Cardiac fibroblast (primary cell): ENCODE data around the gene DIP2B.
A peak's percentile ranks its signal among the peaks of the same experiment; 100 is the strongest.

ENCODE experiments used
- DNase-seq, 2 donors: peaks; one replicate each; pipeline versions ENCODE4 v3.0.0 to v3.0.0-alpha.2; 2010; ENCODE audit warnings: low read depth in 2 of 2
- H3K4me3 ChIP-seq, 2 donors: replicated peaks in 1 of 2; 1 replicate in 1 of 2; 2 replicates in 1 of 2; pipeline ENCODE4 v1.5.1; 2011; ENCODE audit warnings: low read depth in 2 of 2, low read length in 2 of 2, mild to moderate bottlenecking in 2 of 2, moderate library complexity in 1 of 2
- TF ChIP-seq, protein P1 (sequence below): IDR thresholded peaks from one replicate; pipeline ENCODE4 v1.5.1; 2011; ENCODE audit warnings: low read depth, mild to moderate bottlenecking, low read length, inconsistent platforms

DIP2B gene

DNA sequence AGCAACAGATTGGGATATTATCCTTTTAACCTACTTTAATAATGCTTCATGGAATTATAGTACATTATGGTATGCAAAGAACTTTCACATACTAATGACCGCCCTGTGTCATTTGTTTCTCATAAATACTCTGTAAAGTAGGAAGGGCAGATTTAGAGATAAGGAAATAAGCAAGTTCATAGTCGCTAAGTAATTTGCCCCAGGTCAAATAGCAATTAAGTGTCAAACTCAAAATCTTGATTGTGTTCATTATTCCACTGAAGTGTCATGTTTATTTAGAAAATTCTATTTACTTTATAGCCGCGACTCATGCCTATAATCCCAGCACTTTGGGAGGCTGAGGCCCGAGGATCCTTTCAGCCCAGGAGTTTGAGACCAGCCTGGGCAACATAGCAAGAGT is 160.4 kb downstream of the DIP2B start:
- TF ChIP-seq, protein P1, sequence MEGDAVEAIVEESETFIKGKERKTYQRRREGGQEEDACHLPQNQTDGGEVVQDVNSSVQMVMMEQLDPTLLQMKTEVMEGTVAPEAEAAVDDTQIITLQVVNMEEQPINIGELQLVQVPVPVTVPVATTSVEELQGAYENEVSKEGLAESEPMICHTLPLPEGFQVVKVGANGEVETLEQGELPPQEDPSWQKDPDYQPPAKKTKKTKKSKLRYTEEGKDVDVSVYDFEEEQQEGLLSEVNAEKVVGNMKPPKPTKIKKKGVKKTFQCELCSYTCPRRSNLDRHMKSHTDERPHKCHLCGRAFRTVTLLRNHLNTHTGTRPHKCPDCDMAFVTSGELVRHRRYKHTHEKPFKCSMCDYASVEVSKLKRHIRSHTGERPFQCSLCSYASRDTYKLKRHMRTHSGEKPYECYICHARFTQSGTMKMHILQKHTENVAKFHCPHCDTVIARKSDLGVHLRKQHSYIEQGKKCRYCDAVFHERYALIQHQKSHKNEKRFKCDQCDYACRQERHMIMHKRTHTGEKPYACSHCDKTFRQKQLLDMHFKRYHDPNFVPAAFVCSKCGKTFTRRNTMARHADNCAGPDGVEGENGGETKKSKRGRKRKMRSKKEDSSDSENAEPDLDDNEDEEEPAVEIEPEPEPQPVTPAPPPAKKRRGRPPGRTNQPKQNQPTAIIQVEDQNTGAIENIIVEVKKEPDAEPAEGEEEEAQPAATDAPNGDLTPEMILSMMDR = no peak
- no peak overlapping the region for H3K4me3 ChIP-seq
- no peak for DNase-seq

DNA sequence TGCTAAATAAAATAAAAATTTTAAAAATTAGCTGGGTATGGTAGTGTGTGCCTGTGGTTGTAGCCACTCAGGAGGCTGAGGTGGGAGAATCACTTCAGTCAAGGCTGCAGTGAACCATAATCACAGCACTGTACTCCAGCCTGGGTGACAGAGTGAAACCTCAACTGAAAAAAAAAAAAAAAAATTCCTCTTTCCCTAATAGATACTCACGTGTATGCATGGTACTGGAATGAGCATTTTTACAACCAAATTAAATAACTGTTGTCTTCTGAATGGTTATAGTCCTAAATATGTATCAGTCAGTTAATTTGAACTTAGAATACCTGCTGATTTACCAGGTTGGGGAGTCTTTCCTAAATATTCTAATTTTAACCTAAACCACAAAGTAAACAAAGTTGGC is 160.8 kb downstream of the DIP2B start:
- TF ChIP-seq, protein P1 = no peak
- no peak for DNase-seq
- no peak overlapping the region for H3K4me3 ChIP-seq

DNA sequence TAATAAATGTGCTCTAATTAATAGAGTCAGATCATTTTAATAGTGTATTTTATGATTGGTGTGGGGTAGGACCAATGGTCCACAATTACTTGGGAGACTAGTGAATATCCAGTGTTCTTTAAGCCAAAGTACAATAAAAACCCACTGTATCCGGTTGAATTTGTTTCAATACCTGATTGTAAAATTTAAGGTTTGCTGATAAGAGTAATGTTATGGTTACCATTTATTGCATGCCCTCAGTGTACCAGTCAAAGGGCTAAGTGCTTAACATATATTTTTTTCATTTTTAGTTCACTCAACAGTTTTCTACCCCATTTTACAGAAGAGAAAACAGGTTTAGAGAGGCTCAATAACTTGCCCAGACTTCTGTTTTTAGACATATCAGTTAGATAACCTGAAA is 161.2 kb downstream of the DIP2B start:
- no peak for DNase-seq
- no peak overlapping the region for H3K4me3 ChIP-seq
- TF ChIP-seq, protein P1 = no peak

DNA sequence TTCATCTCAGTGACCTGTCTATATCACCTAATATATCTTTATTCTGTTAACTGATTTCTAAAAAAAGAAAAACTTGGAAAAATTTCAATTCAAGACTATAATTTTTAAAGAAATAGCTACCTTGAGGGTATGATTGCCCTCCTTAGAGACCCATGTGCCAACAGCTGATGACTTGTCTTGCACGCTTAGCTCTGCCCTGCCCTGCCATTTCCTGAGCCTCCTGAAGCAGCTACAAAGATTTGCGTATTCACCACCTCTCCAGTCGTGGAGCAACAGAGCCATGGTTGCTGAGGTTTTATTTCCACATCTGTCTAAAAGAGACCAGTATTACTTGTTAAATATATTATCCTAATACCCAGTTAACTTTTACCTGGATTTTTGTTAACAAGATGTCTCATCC is 167.4 kb downstream of the DIP2B start:
- no peak overlapping the region for H3K4me3 ChIP-seq
- DNase-seq = no peak
- TF ChIP-seq, protein P1 = no peak

DNA sequence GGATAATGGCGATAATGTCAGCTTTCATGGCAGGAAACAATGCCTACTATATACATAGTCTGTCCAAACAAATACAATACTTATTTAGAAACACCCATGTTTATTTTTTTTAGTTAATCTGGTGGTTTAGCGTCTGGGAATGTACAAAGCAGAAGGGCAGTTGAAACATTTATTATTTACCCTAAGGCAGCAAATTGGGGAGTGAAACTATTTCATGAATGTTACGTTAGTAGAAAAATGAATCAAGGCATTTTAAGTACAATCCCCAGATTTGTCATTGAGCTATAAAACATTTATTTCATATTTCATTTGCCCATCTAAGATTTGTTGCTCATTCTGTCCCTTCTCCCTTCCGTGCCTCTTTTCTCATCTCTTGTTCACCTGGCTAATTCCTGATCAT is 172.0 kb downstream of the DIP2B start:
- no peak for DNase-seq
- TF ChIP-seq, protein P1 = no peak
- no peak overlapping the region for H3K4me3 ChIP-seq

DNA sequence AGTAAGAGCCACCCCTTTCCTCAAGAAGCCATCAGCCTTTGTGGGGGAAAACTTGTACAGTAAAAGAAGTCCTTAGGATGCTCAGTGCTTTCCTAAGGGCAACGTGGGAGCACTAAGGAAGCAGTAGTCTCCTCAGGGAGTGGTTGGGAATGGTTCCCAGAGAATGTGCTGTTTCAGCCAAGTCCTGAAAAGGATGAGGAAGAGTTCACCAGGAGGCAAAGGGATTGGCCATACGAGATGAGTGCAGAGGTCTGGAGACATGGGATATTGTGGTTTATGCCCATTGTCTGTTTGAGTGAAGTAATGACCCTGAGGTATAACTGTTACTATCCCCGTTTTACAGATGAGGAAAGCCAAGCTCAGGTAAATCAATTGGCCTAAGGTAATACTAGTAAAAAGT is 173.1 kb downstream of the DIP2B start:
- H3K4me3 ChIP-seq = no peak overlapping the region
- TF ChIP-seq, protein P1 = no peak
- DNase-seq = peak; percentile 9 to 79

DNA sequence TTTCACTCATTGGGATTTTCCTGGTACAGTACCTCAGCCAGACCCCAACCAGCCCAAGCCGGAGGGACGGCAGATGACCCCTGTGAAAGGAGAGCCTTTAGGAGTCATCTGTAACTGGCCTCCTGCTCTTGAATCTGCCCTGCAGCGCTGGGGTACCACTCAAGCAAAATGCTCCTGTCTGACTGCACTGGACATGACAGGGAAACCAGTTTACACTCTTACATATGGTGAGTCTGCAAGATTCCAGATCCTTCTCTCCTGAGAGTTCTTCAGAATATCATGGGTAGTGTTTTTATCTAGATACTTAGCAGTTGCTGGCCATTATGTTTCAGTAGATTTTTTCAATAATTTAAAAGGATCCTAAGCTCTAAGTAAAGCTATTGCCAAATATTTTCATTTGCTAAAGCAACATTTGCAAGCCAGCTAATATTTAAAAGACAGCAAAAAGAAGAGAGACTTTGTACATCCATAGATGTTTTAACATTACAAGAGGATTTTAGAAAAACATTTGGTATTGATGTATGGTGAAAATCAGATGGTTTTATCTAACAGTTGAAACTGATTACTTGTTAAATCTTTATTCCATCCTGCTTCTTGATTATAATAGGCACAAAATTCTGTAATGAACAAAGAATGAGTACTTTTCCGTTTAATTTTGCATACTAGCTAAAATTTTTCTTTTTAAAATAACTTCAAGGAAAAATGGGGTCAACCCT is 174.0 kb downstream of the DIP2B start:
- no peak overlapping the region for H3K4me3 ChIP-seq
- TF ChIP-seq, protein P1 = no peak
- no peak for DNase-seq
